GM03348 (cell line): ENCODE measurements around the gene ATG10.
"Not testable (repeated sequence)": the region's sequence is repeated elsewhere in the genome, so short reads cannot be mapped to it uniquely, and the experiment has no call there.

ENCODE experiments used
- DNase-seq: peaks from one replicate; pipeline ENCODE4 v3.0.0; 2012; ENCODE audit warnings: low spot score

ATG10 gene

DNA sequence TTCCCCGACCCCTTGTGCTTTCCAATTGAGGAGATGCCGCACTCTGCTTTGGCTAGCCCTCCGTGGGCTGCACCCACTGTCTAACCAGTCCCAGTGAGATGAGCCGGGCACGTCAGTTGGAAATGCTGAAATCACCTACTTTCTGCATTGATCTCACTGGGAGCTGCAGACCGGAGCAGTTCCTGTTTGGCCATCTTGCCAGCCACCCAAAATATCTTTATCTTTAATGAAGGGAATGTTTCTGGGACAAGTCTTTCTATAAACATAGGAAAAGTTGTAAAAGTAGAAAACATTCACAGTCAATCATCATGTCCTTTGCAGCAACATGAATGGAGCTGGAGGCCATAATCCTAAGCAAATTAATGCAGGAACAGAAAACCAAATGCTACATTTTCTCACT is 158.8 kb downstream of the ATG10 start:
- no peak for DNase-seq

GRCh38 chr5:82137205-82137604 is 165.4 kb downstream of the ATG10 start:
- no peak for DNase-seq

DNA sequence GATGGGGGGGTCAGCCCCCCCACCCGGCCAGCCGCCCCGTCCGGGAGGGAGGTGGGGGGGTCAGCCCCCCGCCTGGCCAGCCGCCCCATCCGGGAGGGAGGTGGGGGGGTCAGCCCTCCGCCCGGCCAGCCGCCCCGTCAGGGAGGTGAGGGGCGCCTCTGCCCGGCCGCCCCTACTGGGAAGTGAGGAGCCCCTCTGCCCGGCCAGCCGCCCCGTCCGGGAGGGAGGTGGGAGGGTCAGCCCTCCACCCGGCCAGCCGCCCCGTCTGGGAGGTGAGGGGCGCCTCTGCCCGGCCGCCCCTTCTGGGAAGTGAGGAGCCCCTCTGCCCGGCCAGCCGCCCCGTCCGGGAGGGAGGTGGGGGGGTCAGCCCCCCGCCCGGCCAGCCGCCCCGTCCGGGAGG is 168.0 kb downstream of the ATG10 start:
- DNase-seq, result not testable (repeated sequence)

DNA sequence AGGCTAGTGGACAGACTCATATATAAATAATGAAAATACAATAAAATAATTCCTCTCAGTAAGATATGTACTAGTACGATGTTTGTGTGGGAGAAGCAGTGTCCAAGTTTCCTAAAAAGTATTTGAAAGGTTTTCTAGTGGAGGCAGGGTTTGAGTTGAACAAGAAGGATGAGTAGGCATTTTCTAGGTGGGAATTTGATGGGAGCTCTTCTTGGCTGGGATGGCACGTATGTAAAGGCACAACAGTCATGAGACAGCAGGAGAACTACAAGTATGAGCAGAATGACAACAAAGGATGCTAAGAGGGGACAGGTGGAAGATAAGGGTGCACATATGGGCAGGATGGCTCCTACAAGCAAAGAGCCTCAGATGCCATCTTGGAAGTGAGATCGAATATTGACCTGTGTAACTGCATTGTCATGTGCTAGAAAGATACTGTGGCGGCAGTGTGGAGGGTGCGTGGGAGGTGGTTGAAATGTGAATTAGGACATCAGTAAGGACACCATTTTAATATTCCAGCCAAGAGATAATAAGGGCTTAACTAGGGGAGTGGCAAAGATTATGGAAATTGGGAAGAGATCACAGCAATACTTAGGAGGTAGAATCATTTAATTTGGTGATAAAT is 170.5 kb downstream of the ATG10 start:
- DNase-seq, result no peak

DNA sequence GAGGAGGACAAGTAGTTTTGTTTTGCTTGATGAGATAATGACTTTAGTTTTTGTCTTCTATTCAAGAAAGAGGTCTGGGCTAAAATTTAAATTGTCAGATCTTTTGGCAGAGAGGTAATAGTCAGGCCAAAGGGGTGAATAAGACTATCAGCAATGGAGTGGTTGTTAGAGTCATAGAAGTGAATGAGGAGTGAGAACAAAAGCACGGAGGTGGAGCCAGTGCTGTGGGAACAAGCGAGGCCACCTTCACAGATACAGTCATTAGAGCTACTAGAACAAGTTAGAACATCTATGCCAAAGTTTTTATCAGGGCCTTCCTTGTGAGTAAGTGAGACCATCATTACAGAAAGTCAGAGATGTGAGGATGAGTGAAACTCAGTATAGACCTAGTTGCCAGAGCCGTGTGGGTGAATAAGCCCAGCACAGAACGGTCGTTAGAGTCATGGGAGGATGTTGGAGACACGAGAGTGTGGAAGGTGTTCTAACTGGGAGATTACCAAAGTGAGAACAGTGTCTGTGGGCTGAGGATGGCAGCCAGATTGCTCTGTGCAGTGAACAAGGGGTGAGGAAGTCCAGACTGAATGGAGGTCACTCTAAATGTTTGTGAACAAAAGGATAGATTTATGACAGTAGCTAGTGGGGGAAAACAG is 171.2 kb downstream of the ATG10 start:
- DNase-seq, result no peak

DNA sequence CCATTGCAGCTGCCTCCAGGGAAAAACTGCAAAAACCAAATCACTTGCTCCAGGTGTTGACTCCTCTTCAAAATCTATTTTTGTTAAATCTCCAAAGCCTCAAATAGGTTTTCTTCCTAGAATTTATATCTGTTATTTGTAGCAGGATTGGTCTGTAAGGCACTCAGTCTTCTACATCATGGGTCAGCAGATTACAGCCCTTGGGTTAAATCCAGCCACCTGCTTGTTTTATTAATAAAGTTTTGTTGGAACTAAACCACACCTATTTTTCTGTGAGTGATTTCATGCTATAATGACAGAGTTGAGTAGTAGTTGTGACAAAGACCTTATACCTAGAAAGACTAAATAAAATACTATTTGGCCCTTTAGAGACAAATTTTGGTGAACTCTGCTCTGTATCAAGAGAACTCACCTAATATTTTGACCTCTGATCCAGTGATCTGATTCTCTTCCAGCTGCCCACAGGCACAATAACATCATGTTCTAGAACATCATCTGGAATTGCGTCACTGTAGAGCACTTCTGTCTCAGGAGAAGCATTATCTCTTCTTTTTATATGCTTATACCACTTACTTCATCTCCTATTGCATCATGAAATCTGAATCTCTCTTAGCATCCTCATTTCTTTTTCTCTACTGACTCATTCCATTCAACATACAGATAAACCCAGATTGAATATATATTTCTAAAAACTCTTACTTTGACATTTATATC is 176.2 kb downstream of the ATG10 start:
- peak; percentile 47 for DNase-seq

DNA sequence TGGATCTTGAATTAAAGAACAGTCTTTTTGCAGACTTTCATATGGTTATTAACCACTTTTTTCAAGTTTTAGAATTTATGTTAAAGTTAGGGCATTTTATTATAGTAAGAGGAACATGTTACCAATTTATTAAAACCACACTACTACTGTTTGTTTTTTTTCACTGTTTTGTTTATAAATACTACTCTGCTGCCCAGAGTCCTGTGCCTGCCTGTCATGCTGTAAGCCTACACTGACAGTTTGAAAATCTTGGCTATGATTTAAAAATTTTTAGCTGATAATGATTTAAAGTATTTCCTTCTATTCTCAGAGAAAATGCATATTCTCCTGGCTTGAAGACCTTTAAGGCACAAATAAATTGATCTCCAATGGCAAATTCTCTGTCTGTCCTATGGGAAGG is 177.6 kb downstream of the ATG10 start:
- DNase-seq, result no peak

GRCh38 chr5:82150559-82150958 is 178.7 kb downstream of the ATG10 start:
- no peak for DNase-seq

DNA sequence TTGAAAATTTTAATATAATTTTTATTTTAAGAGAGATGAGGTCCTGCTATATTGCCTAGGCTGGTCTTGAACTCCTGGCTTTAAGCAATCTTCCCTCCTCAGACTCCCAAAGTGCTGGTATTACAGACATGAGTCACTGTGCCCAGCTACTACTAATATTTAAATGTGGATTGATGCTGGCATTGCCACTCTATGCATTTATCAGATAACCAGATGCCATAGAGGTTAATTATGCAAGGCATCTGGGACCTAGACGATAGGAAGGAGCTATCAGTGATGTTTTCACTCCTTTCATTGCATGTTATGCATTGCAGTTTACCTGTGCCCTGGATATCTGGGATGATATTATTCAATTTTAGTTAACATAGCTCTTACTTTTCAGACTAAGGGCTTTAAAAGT is 179.4 kb downstream of the ATG10 start:
- DNase-seq, result no peak

DNA sequence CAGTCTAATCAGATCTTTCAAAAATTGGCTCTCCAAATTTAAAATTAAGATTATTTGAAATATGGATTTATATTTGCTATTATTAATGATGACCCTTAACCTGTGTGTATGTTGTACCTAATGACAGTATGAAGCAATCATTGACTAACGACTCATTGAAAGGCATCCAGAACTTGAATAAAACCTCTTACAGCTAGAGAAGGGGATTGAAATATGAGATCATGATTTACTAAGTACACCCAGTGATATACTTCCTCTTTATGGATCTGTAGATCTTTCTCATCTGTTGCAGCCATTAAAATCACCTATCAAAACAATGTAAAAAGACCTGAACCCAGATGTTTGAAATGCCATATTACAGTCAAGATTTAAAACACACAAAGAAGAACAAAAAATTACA is 179.8 kb downstream of the ATG10 start:
- DNase-seq, result no peak

DNA sequence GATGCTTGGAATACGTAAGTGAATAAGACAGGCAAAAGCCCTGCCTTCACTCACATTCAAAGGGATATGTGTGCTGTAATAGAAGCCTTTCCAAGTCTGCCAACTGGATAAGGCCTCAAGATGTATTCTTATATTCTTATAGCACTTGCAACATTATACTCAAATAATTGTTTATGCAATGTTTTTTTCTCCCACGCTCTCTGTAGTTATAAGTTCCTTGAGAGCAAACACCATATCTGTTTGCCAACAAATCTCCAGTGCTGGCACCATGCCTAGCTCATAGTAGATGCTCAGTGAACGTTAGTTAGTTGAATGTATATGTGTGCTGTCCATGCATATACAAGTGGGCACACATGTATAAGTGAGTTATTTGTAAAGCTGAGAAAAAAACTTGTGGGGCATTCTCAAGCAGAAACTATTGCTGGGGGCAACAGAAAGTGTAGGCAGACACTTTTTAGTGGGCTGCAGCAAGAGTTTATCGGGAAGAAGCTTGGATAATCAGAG is 181.2 kb downstream of the ATG10 start:
- DNase-seq, result no peak

DNA sequence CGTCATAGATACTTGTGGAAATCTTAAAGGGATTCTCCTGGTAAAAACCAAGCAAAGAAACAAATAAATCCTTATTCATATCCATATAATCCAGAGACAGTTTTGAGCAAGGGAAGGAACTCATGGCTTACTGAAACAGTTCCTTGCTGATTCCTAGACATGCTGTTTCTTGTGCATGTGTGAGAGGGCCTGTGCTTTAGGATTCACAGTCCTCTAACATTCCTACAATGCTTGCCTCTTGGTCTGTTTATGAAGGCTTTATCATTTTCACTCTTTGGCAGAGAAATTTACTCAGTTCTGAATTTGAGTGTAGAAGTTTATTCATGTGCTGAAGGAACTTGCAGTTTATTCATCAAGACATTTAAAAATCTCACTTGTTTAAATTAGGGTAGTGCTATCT is 183.0 kb downstream of the ATG10 start:
- DNase-seq, result no peak

- no peak for DNase-seq
Measured at GRCh38 chr5:82155305-82155704, 183.5 kb downstream of the ATG10 start.

DNA sequence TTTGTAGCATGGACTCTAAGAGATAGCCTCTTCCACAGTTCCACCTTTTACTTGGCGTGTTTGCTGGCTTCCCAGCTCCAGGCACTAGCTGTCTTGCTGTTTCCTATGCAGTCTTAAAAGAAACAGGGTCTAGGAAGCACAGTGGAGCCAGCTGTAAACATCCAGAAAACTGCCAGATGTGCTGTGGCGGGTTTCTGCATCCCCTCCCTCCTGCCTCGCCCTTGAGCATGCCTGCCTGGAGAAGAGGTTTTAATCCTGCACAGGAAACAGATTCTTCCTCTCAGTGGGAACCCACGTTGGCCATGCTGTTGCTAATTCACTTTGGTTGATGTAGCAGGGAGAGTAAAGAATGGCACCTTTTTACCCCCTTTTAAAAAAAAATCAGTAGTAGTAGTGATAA is 185.1 kb downstream of the ATG10 start:
- DNase-seq, result no peak

DNA sequence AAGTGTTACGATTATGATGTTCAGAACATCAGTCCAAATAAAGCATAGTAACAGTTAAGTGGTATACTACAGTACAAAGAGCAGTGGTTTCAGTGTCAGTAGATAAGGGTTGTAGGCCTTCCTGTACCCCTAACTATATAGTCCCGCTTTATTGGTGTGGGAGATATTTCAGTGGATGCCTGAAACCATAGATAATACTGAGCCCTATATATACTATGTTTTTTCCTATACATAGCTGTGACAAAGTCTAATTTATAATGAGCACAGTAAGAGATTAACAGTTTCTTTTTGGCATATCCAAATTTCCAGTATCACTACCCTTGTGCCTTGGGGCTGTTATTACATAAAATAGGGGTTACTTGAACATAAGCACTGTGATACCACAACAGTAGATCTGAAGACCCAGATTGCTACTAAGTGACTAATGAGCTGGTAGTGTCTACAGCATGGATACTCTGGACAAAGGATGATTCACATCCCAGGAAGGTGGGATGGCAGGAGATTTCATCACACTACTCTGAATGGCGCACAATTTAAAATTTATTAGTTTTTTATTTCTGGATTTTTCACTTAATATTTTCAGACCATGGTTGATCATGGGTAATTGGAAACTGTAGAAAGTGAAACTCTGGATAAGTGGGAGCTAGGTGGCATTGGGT is 187.1 kb downstream of the ATG10 start:
- DNase-seq, result peak; percentile 50

- no peak for DNase-seq
Measured at GRCh38 chr5:82160948-82161347, 189.1 kb downstream of the ATG10 start.

GRCh38 chr5:82162573-82162972 is 190.8 kb downstream of the ATG10 start:
- DNase-seq, result no peak

DNA sequence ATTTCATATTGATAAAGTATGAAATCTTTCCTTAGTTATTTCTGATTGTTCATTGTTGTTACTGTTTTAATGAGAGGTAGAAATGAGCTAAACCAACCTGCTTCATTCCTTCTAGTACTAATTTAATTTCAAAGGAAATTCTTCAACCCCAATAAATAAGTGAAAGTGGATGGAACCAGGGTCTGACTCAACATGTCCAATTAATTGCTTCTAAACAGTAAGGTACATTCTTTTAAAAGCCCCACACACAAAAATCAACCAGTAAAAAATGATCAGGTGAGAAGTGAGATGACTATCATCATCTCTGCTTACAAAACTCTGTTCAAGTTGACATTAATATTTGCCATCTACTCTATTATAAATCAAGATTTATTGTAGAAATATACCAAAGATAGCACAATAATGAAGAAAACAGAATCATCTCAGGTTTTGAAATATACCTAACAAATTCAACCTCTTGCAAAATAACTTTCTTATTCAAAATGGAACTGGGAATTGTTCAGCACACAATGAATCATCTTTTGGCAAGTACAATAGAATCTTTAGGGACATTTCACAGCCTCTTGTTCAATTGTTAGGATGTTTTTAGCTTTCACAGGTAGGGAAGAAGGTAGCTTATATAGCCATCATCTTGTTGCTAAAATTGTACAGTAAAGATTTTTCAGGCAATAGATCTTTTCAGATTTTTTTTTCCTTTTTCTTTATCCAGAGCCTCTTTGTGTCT is 191.8 kb downstream of the ATG10 start:
- no peak for DNase-seq

- no peak for DNase-seq
Measured at GRCh38 chr5:82164176-82164976, 192.6 kb downstream of the ATG10 start.

DNA sequence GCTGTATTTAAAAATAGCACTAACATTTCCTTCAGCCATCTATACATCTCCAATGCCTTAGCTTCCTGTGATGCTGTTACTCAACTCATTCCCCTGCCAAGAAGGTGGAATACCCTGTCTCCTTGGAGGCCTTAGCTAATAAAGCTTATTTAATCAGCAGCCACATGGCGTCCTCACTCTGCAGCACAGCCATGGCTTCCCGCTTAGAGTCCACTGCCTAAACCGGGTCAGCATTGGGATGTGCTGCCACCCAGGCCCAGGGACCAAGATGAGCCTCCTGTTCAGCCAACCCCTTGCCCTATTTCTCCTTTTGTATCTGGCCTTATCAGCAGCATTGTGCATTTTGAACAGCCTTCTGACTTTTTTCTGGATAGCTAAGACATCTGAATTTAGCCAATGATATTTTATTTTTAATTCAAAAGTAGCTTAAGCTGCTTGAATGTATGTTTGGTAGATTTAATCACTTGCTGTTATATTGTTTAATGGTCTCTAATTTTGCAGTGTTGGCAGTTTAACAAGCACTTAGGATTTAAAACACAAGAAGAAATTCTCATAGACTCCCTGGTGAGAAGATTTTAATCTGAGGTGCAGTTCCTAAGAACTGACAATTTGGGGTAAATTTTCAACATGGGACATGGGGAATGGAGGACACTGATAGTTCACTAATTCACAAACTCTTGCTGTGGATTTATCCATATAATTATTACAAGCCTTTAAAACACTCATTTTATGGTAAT is 193.3 kb downstream of the ATG10 start:
- no peak for DNase-seq
